ENCODE data around the gene POU2F1.

GRCh38 chr1:167404161-167404888 lies 183.6 kb downstream of the POU2F1 start:
- TF ChIP-seq CTCF (IDR thresholded peaks at IDR 0.05) (no peak), POLR2A (IDR thresholded peaks at IDR 0.05) (no peak)
